SHP77 (cell line): ENCODE measurements around the gene SMIM14.
"Not testable (repeated sequence)": the region's sequence is repeated elsewhere in the genome, so short reads cannot be mapped to it uniquely, and the experiment has no call there.

Experiments
- DNase-seq, 2 experiments: peaks; one replicate each; lab custom pipeline; 2025; lab: John Stamatoyannopoulos, UW

SMIM14 gene

DNA sequence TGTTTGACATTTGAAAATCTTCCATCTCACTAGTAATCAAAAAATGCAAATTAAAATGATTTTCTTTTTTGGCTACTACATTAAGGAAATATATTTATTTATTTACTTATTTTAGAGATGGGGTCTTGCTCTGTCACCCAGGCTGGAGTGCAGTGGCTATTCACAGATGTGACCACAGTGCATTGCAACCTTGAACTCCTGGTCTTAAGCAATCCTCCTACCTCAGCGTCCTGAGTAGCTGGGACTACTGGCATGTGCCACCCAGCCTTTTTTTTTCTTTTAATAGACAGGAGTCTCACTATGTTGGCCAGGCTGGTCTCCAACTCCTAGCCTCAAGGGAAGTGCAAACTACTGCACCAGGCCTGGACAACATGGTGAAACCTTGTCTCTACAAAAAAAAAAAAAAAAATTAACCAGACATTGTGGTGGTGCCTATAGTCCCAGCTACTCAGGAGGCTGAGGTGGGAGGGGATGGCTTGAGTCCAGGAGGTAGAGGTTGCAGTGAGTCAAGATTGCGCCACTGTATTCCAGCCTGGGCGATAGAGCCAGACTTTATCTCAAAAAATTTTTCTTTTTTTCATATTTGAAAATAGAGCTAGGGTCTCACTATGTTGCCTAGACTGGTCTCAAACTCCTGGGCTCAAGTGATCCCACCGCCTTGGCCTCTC is 4.4 kb upstream of the SMIM14 start:
- DNase-seq, result no peak

DNA sequence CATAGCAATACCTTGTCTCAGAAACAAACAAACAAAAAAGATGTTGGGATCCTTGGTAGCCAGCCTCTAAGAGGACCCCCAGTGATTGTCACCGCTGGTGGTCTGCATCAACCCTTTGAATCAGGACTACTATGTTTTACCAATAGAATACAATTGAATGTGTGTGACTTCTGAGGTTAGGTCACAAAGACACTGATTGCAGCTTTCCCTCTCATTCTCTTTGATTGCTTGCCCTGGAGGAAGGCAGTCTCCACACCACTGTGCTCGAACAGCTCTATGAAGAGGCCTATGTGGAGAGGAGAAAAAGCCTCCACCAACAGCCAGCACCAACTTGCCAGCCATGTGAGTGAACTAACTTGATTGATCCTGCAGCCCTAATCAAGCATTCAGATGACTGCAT is 2.8 kb upstream of the SMIM14 start:
- DNase-seq, result no peak

GRCh38 chr4:39637586-39638353 is 895 bp downstream of the SMIM14 start:
- DNase-seq, result no peak

- DNase-seq, result no peak
Observed at GRCh38 chr4:39637221-39637585, 1.5 kb downstream of the SMIM14 start.

DNA sequence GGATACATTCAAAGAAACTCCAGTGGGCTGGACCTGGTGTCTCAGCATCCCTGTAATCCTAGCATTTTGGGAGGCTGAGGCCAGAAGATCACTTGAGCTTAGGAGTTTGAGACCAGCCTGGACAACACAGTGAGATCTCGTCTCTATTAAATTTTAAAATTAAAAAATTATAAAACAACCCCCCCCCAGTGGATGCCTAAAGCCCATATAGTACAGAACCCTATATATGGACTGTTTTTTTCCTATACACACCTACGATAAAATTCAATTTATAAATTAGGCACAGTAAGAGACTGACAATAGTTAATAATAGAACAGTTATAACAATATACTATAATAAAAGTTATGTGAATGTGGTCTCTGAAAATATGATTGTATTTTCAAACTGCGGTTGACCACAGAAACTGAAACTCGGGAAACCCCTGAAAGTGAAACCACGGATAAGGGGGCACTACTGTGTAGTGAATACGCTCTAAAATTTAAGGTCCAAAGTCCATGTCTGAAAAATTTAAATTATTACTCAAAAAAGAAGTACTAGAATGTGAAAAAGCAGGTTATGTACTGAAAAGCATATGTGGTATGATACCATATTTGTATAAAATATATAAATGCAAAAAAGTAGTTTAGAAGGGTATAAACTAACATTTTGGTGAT is 2.0 kb downstream of the SMIM14 start:
- DNase-seq, result no peak

DNA sequence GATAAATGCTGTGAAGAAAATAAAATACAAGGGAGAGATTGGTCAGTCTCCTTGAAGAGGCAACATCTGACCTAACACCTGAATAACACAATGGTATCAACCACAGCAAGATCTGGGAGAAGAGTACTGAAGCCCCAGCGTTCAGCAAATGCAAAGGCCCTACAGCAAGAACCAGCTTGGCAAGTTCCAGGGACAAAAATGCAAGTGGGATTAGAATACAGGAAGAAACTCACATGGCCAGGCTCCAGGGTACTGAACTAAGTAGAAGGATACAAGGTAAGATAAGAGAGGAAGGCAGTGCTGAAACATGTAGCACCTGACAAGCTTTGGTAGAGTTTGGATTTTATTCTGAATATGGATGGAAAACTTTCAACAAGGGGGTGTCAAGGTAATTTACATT is 3.6 kb downstream of the SMIM14 start:
- no peak for DNase-seq

DNA sequence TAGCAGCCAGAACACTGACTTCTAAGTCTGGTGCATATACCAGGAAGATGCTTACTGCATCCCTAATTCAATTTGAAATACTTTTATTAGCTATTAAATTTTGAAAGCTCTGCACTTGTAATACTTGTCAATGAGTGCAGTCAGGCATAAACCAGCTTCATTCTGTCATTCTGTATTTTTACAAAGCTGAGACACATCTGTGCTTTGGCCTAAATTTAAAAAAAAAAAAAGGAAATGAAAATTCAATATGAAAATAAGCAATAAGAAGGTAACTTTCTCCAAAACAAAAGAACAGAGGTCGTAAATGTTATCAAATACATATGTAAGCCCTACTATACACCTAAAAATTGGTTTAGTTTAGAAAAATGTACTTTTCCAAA is 7.0 kb downstream of the SMIM14 start:
- DNase-seq, result no peak

- no peak for DNase-seq
Observed at GRCh38 chr4:39627413-39627812, 11.3 kb downstream of the SMIM14 start.

GRCh38 chr4:39626913-39627312 is 11.8 kb downstream of the SMIM14 start:
- no peak for DNase-seq

DNA sequence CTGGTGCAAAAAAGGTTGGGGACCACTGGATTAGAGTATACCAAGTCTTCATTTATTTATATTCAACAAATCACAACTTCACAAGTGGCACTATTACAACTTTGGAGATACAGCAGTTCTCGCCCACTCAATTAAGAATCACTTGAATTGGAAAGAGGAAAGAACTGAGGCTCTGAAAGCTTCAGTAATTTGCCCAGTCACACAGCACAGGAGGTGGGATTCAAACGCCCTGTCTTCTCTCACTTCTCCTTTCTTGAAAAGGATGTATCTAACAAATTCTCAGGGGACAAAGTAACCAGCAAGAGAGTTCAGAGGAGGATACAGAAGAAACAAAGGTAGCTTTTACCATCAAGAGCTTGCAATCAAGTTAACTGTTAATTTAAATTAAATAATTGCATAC is 12.4 kb downstream of the SMIM14 start:
- no peak for DNase-seq

DNA sequence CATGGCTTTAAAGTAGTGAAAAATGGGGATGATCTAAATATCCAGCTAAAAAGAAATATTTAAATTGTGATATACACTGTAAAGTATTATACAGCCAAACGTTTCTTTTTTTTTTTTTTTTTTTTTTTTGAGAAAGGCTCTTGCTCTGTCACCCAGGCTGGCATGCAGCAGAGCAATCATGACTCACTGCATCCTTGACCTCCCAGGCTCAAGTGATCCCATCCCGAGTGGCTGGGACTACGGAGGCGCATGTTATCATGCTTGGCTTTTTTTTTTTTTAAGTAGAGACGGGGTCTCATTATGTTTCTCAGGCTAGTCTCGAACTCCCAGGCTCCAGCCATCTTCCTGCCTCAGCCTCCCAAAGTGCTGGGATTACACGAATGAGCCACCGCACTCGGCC is 17.1 kb downstream of the SMIM14 start:
- DNase-seq, result no peak

DNA sequence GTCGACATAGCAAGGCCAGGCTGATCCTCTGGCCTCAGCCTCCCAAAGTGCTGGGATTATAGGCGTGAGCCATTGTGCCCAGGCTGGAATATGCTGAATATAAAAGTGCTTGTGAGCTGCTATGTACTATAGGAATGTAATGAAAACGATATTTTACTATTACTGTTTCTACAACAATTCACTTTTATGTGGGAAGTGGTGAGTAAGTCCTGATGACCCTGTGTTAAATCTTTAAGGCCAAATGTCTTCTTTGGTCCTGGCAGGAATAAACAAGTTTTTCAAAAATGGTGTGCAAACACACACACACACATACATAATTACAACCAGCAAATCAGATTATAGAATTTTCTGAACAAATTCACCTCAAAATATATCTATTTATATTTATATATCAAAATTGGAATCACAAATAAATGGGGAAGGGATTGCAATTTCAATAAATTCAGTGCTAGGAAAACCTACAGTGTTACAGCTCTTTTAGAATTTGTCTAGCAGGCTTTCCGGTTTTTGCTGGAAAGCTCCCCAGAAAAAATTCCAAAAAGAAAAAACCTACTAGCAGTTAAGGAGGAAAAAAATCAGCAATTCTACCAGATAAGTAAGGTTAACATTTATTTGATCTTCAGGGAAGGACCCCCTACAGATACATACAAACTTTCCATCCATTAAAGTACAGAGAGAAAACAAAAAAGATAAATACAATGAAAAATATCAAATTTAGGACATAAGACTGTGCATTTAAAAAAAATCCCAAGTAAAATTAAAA is 17.9 kb downstream of the SMIM14 start:
- DNase-seq, result no peak

DNA sequence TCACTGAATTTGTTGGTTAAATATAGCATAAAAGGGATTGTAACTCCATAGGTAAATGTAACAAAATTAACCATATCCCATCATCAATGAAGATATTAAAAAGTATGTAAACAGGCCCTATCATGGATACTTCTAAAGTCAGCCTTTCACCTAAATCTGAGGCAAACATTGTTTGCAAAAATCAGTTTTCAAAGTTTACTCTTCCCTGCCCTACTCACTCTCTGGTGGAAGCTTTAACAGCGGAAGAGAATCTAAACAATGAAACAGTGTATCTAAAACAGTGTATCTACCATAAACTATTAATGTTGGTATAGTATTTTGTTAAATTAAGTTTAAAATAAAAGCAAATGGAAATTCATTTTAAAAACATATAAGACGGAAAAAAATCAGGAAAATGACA is 21.1 kb downstream of the SMIM14 start:
- DNase-seq, result no peak

- DNase-seq, result no peak
Observed at GRCh38 chr4:39616651-39617050, 22.0 kb downstream of the SMIM14 start.

GRCh38 chr4:39616112-39616511 is 22.6 kb downstream of the SMIM14 start:
- DNase-seq, result not testable (repeated sequence)

DNA sequence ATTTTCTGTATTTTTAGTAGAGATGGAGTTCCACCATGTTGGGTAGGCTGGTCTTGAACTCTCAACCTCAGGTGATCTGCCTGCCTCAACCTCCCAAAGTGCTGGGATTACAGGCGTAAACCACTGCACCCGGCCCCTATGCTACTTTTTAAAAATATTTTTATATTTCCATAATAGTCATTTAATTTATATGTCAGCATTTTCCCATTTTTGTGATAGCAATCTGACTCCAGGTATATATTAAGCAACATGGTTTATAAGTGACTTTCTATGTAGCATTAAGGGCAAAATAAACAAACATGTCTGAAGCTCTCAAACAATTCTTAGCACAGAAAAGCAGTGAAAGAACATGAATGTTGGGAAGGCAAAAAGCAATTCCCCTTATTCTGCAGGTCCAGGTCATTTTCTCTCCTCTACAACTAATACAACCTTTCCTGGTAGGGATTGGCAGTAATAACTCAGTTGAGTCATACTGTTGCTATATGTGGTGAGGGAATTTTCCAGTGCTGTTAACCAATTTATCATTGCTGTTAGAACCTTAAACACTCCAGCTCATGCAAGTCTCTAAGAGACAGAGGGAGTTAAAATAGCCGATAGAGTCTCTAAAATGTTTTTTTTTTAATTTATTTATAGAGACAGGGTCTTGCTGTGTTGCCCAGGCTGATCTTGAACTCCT is 24.0 kb downstream of the SMIM14 start:
- no peak for DNase-seq

DNA sequence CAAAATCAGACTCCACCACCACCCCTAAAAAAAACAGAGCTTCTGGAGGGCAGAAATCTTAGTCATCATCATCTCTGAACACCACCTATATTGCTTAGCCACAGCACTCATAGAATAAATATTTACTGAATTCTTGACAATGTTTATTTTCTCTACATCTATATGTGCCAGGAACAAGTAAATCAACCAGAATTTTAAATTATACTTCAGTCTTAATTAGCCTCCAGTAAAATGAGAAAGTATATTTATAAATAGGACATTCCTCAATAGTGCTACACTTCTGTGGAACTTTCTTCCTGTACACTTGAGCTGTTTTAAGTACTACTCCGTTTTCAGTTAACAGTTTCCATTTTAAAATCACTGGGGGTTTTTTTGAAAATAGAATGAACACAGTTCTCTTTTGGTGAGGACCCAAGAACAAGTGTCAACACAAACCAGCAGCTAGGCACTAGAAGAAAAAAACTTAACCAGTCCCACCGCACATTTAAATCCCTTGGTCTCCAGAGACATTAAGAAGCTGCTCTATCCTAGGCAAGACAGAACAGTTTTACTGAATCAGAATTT is 25.5 kb downstream of the SMIM14 start:
- no peak for DNase-seq

DNA sequence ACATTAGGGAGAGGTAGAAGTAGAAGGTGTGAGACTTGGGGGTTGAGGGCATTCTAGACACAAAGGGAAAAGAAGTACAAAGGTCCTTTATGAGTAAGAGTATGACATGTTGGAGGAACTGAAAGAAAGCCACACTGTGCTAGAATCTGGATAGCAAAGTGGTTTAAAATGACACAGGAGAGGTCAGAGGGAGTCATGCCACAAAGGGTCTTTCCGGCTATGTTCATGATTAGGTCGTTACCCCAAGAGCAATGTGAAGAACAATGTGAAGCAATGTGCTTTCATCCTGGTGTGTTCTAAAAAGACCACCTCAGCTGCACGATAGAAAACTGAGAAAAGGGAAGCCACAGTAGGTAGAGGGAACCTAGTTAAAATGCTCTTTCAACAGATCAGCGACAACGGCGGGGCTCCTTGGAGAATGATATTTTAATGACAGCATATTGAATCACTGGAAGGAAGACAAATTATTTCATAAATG is 29.2 kb downstream of the SMIM14 start:
- DNase-seq, result no peak

GRCh38 chr4:39608451-39608850 is 30.2 kb downstream of the SMIM14 start:
- DNase-seq, result no peak

DNA sequence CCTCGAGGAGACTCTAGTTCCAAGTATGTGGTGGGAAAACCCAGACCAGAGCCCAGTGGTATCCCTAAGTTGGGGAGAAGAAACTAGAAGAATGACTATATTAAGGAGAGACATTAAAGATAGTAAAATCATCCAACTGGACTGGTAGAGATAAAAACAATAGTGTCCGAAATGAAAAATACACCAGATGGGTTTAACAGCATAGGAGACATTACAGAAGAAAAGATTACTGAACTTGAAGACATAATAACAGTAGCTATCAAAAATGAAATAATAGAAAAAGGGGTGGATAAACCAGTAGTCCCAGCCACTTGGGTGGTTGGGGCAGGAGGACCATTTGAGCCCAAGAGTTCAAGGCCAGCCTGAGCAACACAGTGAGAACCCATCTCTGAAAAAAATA is 31.9 kb downstream of the SMIM14 start:
- no peak for DNase-seq

DNA sequence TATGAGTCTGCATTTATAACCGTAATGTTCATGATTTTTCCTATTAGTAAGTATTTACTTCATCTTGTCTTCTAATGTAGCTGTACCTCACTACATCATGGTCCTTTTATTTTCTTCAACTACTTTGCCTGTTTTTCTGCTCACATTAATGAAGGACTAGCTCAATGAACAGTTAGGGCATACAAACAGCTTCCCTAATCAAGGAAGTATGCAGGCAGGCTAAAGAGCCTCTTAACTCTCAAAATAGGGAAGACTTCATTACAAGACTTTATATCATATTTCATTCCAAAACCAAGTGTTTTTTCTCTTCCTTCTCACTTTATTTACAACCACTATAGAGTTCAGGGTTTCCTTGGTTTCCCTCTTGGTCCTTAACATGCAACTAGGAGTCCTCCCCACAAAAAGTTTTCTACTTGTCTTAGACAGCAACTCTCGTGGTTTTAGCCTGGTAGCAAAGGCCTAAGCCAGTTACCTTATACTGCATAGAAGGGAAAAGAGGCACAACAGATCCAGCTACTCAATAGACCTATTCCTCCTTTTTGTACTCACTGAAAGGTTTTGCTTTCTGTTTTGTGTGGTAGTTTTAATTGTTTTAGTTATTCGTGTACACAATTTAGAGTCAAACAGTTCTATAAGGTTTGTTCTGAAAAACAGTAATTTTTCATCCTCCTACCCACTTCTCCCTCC is 40.8 kb downstream of the SMIM14 start:
- DNase-seq, result no peak
